HG02870 (cell line): ENCODE measurements around the gene AP3D1.
"Not testable (repeated sequence)": the region's sequence is repeated elsewhere in the genome, so short reads cannot be mapped to it uniquely, and the experiment has no call there.

Source experiments
- ATAC-seq: cut with Tn5 transposase; IDR thresholded peaks from one replicate; pipeline ENCODE4 v1.9.1; 2021; ENCODE audit warnings: mild to moderate bottlenecking, moderate library complexity; ENCODE audit not compliant: unreplicated experiment

Gene AP3D1

DNA sequence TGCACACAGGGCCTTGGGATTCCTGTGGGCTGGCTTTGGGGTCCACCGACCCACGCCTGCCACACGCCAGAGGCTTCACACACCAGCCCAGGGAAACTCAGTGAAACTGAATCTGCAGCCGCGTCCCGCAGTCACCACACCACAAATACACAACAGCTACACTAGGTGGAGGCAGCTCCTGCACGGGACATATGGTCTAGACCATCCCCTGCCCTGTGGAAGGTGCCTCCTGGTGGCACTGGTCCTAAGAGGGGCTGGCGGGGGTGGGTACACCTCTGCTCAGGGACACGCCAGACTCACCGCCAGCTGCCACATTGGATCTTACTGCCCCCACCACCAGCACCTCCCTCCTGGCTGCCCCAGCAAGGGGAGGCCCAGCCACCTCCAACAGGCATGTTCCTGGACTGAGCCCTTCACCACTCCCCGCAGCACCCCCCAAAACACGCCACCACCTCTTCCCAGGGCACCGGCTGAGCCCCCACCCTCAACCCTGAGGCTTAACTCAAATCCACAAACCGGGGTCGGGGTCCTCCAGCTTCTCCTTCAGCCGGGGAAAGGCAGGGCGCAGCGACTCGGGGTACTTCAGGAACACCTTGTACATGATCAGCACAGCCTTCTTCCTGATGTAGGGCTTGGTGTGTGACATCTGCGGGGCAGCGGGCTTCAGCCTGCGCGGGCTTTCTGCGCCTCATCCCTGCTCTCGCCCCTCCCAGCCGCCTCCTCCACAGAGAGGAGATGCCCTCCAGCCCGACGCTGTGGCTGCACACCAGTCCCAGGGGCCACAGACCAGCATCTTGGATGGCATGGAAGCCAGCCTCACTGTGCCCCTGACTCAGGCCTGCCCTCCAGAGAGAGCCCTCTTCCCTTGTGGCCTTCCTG, 21.2 kb downstream of the AP3D1 start:
- ATAC-seq = no peak

- ATAC-seq = no peak
Observed at GRCh38 chr19:2129486-2129885, 21.9 kb downstream of the AP3D1 start.

- no peak for ATAC-seq
Observed at GRCh38 chr19:2129022-2129421, 22.3 kb downstream of the AP3D1 start.

GRCh38 chr19:2128252-2128651, 23.1 kb downstream of the AP3D1 start:
- not testable (repeated sequence) for ATAC-seq

DNA sequence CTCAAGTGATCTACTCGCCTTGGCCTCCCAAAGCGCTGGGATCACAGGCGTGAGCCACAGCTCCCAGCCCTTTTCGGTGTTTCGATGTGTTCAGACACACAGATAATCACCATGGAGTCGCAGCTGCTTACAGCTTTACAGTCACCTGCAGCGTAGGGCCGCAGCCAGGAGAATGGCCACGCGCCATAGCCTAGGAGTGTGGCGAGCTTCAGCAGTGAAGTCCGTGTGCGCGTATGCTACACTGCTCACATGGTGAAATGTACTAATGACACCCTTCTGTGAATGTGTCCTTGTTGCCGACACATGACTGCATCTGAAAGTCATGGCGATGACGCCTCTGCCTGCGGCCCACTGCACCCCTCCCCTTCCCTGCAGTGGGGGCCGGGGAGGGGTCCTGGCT, 23.6 kb downstream of the AP3D1 start:
- ATAC-seq = no peak

DNA sequence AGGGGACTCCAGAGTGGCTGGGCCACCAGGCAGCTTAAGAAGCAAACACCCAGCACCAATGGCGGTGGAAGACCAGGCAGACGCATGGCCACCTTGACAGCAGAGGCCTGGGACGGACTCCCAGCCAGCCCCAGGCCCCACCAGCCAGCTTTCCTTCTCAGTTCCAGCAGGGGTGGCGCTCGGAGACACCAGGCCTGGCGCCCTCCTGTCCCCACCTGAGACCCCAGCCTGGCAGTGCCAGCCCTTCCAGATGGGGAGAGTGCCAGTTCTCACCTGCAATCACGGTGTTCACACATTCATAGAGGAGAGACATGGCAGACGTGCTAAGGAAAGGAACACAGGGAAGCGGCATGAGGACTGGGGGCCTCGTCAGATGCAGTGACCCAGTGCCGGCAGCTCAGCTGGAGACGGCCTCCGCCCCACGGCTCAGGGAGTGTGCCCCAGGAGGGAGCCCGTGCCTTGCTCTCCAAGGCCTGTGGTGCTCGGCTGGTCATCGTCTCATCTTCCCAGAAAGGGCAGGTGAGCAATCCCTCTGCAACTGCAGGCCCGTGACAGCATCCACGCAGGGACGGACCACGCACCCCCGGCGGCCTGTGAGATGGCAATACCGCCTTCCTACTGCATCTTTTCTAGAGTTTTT, 24.4 kb downstream of the AP3D1 start:
- no peak for ATAC-seq

GRCh38 chr19:2123682-2124387, 27.5 kb downstream of the AP3D1 start:
- ATAC-seq = no peak

- no peak for ATAC-seq
Observed at GRCh38 chr19:2122982-2123381, 28.4 kb downstream of the AP3D1 start.

GRCh38 chr19:2122251-2122650, 29.1 kb downstream of the AP3D1 start:
- ATAC-seq = no peak

- ATAC-seq = no peak
Observed at GRCh38 chr19:2121416-2122051, 29.8 kb downstream of the AP3D1 start.

DNA sequence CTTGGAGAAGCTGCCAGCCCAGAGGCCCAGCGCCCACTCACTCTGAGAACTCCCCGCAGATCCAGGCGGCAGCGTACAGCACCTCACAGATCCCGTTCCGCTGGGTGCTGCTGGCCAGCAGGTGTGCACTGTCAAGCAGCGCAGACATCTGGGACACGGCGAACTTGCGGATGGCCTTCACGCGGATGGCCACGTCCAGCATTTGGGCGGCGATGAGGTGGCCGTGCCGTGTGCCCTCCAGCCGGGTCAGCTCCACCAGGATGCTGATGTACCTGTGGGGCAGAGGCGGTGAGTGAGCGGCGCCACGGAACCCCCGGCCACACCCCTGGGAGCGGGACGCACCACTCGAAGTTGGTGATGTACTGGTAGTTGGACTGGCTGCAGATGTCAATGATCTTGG, 30.5 kb downstream of the AP3D1 start:
- no peak for ATAC-seq

- ATAC-seq = no peak
Observed at GRCh38 chr19:2119921-2120785, 31.2 kb downstream of the AP3D1 start.

DNA sequence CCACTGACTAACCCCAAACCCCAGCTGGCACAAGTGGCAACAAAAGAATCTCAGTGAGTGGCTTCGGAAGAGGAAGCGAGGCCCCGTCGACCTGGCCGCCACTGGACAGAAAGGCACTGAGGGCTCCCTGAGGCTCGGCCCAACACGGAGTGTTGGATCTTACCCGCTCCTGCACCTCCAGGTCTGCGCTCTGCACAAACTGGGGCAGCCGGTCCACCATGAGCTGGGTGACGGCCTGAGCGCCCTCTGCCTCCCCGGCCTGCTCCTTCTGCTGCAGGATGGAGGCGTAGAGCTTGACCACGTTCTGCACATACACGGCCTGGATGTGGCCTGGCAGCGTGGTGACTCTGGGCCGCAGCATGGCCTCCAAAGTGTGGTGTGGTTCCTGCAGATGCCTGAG, 32.9 kb downstream of the AP3D1 start:
- ATAC-seq = no peak

- ATAC-seq = no peak
Observed at GRCh38 chr19:2117215-2117960, 34.0 kb downstream of the AP3D1 start.

DNA sequence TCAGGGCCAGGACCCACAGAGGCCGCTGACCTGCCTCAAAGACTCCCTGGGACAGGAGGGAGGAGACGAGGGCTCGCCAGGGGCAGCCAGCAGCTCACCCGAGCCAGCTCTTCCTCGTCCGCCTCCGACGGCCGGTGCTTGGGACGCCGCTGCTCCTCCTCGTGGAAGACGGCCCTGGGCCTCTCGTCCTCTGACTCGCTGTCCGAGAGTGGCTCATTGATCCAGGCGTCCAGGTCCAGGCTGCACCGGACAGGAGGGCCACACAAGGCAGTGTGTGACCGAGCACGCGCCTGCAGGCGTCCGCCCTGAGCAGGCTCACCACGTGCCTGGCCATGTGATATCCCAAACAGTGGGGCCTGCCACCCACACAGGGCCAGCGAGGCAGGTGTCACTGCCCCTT, 34.9 kb downstream of the AP3D1 start:
- ATAC-seq = no peak

DNA sequence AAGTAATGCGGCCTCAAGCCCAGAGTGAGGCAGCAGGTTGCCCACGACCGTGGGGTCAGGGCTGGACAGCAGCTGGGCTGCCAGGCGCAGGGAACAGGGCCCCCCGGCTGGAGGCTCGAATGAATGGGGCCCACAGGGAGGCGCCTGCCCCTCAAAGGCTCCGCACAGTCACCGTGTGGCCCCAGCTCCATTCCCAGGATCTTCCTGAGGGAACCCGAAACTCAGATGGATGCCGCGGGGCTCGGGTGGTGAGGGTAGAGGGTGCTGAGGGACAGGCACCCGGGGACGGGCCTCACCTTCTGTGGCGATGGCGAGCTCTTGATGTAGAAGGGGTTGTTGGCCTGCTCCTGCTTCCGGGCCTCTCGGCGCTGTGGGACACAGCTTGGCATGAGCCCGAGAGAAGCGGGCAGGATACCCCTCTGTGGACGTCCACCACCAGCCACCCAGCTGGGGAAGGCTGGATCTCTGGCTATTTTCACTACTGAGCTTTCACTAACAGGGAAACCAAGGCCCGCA, 35.4 kb downstream of the AP3D1 start:
- no peak for ATAC-seq

DNA sequence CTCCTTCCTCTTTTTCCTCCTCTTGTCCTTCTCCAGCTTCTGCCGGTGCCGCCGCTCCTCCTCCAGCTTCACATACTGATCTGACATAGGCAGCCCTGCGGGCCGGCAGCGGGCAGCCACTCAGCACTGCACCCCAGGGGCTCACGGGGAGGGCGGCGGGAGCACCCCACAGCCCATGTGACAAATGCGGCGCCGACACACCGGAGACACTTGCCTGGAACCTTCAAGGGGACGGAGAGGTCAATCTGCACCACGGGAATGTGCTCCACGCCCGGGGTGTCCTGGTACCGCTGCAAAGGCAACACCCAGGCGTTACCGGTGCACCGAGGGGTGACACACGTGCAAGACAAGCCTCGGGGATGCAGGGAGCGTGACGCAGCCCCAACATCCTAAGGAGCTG, 36.0 kb downstream of the AP3D1 start:
- no peak for ATAC-seq

- no peak for ATAC-seq
Observed at GRCh38 chr19:2114821-2115220, 36.5 kb downstream of the AP3D1 start.

- no peak for ATAC-seq
Observed at GRCh38 chr19:2114218-2114617, 37.1 kb downstream of the AP3D1 start.
